ENCODE results near the gene DDX47. TPM values are rescaled to one million over a fixed set of nuclear protein-coding genes. Genes with fewer than 3 reads are reported as not detected.

DDX47 gene
- total and polyA plus RNA-seq, 10 of the 15 experiments (the other 5 are each of a cell fraction or from before 2014, with no cell fraction given), result 84.8 to 266 (median 120) TPM

- Histone ChIP-seq H3K9ac (ENCODE audit: control insufficient read depth, insufficient read depth, low read length) (no peak overlapping the region), H3K4me1 (ENCODE audit: control insufficient read depth, insufficient read depth, low read length) (no peaks in the 10 kb centered on the region; the same call in 1 of the 2 replicates), H3K4me3 (no peak overlapping the region), H3K4me2 (ENCODE audit: control insufficient read depth, insufficient read depth) (no peak overlapping the region), H3K9me3 (replicated peaks; ENCODE audit: control insufficient read depth, insufficient read depth, low read length) (no peaks in the 10 kb centered on the region; the same call in 2 of the 3 replicates), H3K27me3 (replicated peaks in 1 of 2; ENCODE audit: control insufficient read depth in 2 of 2, insufficient read depth in 2 of 2, low read length in 1 of 2) (no peaks in the 10 kb centered on the region), H3K27ac (ENCODE audit: control insufficient read depth, insufficient read depth) (no peak overlapping the region), H2AFZ (ENCODE audit: control insufficient read depth, low read depth, low read length) (no peak overlapping the region), H4K20me1 (ENCODE audit: control insufficient read depth, insufficient read depth) (no peaks in the 10 kb centered on the region), H3K79me2 (ENCODE audit: control insufficient read depth, insufficient read depth, low read length) (no peaks in the 10 kb centered on the region), H3K36me3 (ENCODE audit: control insufficient read depth in 2 of 2, insufficient read depth in 2 of 2, low read length in 1 of 2) (peaks cover 3 to 30% of the 10 kb centered on the region in 2 experiments)
- in situ Hi-C loops (cut with MboI) (no loop called here), intact Hi-C loops (cut with micrococcal nuclease; ENCODE audit: unreplicated experiment) (loop anchor here (2.0 kb wide), 1 partner anchor 47 kb away; no protein-coding TSS in a partner anchor)
- TF ChIP-seq SIN3A (IDR thresholded peaks at IDR 0.05; ENCODE audit: low read depth, low read length) (no peak), CHD2 (IDR thresholded peaks at IDR 0.05; ENCODE audit: borderline replicate concordance, low read depth, low read length) (no peak), TARDBP (IDR thresholded peaks at IDR 0.05; ENCODE audit: borderline replicate concordance) (no peak), RUNX3 (IDR thresholded peaks at IDR 0.05; ENCODE audit: low read length) (no peak), ZNF24 (IDR thresholded peaks at IDR 0.05) (no peak), NKRF (conservative IDR thresholded peaks at IDR 0.05) (no peak), SUZ12 (IDR thresholded peaks at IDR 0.05; ENCODE audit: unreplicated experiment) (no peak), TAF1 (IDR thresholded peaks at IDR 0.05; ENCODE audit: borderline replicate concordance, low read depth, low read length) (no peak)
- TF ChIP-seq, protein P1, sequence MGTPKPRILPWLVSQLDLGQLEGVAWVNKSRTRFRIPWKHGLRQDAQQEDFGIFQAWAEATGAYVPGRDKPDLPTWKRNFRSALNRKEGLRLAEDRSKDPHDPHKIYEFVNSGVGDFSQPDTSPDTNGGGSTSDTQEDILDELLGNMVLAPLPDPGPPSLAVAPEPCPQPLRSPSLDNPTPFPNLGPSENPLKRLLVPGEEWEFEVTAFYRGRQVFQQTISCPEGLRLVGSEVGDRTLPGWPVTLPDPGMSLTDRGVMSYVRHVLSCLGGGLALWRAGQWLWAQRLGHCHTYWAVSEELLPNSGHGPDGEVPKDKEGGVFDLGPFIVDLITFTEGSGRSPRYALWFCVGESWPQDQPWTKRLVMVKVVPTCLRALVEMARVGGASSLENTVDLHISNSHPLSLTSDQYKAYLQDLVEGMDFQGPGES (IDR thresholded peaks at IDR 0.05), result no peak
- FAIRE-seq (no peak), DNase-seq (ENCODE audit: low read depth, low spot score) (no peak), ATAC-seq (no peak)
- ChIA-PET POLR2A (interaction anchor here (0.7 kb wide), 1 partner anchor 99 kb away, joined by 5 read pairs; no protein-coding TSS in a partner anchor), CTCF (interaction anchor here (0.7 to 3.6 kb wide), 2 partner anchors 15 to 20 kb away, joined by 3 to 20 read pairs; no protein-coding TSS in a partner anchor), SMC1A (ENCODE audit: uncharacterized antibody, unreplicated experiment) (interaction anchor here (1.1 to 3.8 kb wide), 2 partner anchors 16 to 47 kb away, joined by 4 to 13 read pairs; no protein-coding TSS in a partner anchor), RAD21 (ENCODE audit: unreplicated experiment) (interaction anchor here (2.5 kb wide), 1 partner anchor 46 kb away, joined by 7 read pairs; no protein-coding TSS in a partner anchor)
- WGBS (ENCODE audit: insufficient coverage, insufficient replicate concordance, low lambda C conversion rate, missing lambda C conversion rate), result 99% methylated on average over 7 of the region's 7 CpGs
- no TSS peak for BruUV-seq (replicated peaks)
Measured at GRCh38 chr12:12835378-12836146, 22.4 kb downstream of the DDX47 start.

All from GM12878 (cell line).